K562 (cell line): ENCODE results near the gene SCAMP3. TPM values are rescaled to one million over a fixed set of nuclear protein-coding genes. Genes with fewer than 3 reads are reported as not detected.

Experiments
- CBX8 ChIP-seq: fragments of 200-600 bp; sonication (generic); IDR thresholded peaks from 2 replicates; pipeline ENCODE4 v1.6.1; 2012; ENCODE audit warnings: borderline replicate concordance, mixed run types, low read depth, mild to moderate bottlenecking, moderate library complexity, mixed read lengths, low read length, control low read depth, inconsistent platforms; ENCODE audit not compliant: poor library complexity, severe bottlenecking; ENCODE audit errors: extremely low read depth
- HDAC6 ChIP-seq: IDR thresholded peaks from 2 replicates; pipeline ENCODE4 v1.6.1; 2012; ENCODE audit warnings: low read depth, mild to moderate bottlenecking, control low read depth, inconsistent platforms, low read length, moderate library complexity
- NCOA1 ChIP-seq: fragments of 450-650 bp; IDR thresholded peaks from 2 replicates; pipeline ENCODE4 v1.6.1; 2016; ENCODE audit warnings: low read depth
- NR3C1 ChIP-seq: sonication (generic); formaldehyde crosslinking; IDR thresholded peaks from 2 replicates; pipeline ENCODE4 v1.8.1; 2022; ENCODE audit warnings: missing genetic modification reagents
- NR4A1 ChIP-seq, 2 experiments: fragments of 250-450 bp in 1 of 2; fragments of 450-650 bp in 1 of 2; sonication (Bioruptor Pico) in 1 of 2; IDR thresholded peaks; 2 replicates each; pipeline versions ENCODE4 v1.4.0 to v1.6.1; 2016 to 2020; ENCODE audit warnings: mild to moderate bottlenecking in 2 of 2, missing compliant biosample characterization in 1 of 2, missing genetic modification characterization in 1 of 2, moderate library complexity in 1 of 2
- POLR2G ChIP-seq: fragments of 200-400 bp; formaldehyde crosslinking; IDR thresholded peaks from 2 replicates; pipeline ENCODE4 v1.6.1; 2017; ENCODE audit warnings: low read depth, mild to moderate bottlenecking, antibody characterized with exemption, low read length, moderate library complexity
- SAFB ChIP-seq: fragments of 200-400 bp; formaldehyde crosslinking; IDR thresholded peaks from 2 replicates; pipeline ENCODE4 v1.6.1; 2017; ENCODE audit warnings: low read depth, low read length, borderline replicate concordance
- SMAD4 ChIP-seq: fragments of 250-450 bp; sonication (Bioruptor Pico); conservative IDR thresholded peaks from 2 replicates; pipeline ENCODE4 v1.8.0; 2021; ENCODE audit warnings: inconsistent platforms, mild to moderate bottlenecking, moderate library complexity
- ZNF212 ChIP-seq: fragments of 450-650 bp; formaldehyde crosslinking; IDR thresholded peaks from 2 replicates; pipeline ENCODE4 v1.4.0; 2020; ENCODE audit warnings: mild to moderate bottlenecking
- ZNF282 ChIP-seq: sonication (generic); formaldehyde crosslinking; IDR thresholded peaks from 2 replicates; pipeline ENCODE4 v1.8.1; 2023; ENCODE audit warnings: missing genetic modification reagents
- polyA plus RNA-seq, 8 experiments: library from polyadenylated mRNA; depleted of rRNA in 4 of 8; stranded (reverse) in 5 of 8; unstranded in 3 of 8; fragments of >200 nt; fragmentation: Nextera tagmentation in 2 of 8; fragmentation: Illumina TruSeq in 1 of 8; extraction: Ambion mirVana in 2 of 8; extraction: Trizol in 1 of 8; gene quantifications; 2 replicates each; pipeline versions ENCODE4 v1.2.1 to v1.2.3, GENCODE V29; 2011 to 2014; ENCODE audit warnings: inconsistent platforms in 1 of 8, missing spikeins in 1 of 8
- total RNA-seq, 7 experiments: library from RNA; depleted of rRNA in 6 of 7; stranded (reverse); fragments of >200 nt in 6 of 7; fragmentation: Illumina TruSeq in 2 of 7; extraction: Trizol in 2 of 7; gene quantifications; 2 replicates each; pipeline versions ENCODE4 v1.2.1 to v1.2.3, GENCODE V29; 2011 to 2021; ENCODE audit warnings: low replicate concordance in 1 of 7
- TF ChIP-seq, protein P1 (sequence below): IDR thresholded peaks from 2 replicates; pipeline ENCODE4 v1.6.1; 2011; ENCODE audit warnings: borderline replicate concordance, low read depth, mild to moderate bottlenecking, moderate library complexity, low read length; ENCODE audit not compliant: insufficient read depth, poor library complexity, severe bottlenecking
- TF ChIP-seq, protein P2 (sequence below): fragments of 450-650 bp; IDR thresholded peaks from 2 replicates; pipeline ENCODE4 v1.6.1; 2016; ENCODE audit warnings: mild to moderate bottlenecking, moderate library complexity
- TF ChIP-seq, protein P3 (sequence below): fragments of 250-450 bp; sonication (Bioruptor Pico); IDR thresholded peaks from 2 replicates; pipeline ENCODE4 v1.8.0; 2022; ENCODE audit warnings: moderate library complexity, mild to moderate bottlenecking, inconsistent platforms

Gene SCAMP3
- total and polyA plus RNA-seq, 9 of the 15 experiments (the other 6 are each of a cell fraction or from before 2014, with no cell fraction given): 14.2 to 131 (median 86.1) TPM

DNA sequence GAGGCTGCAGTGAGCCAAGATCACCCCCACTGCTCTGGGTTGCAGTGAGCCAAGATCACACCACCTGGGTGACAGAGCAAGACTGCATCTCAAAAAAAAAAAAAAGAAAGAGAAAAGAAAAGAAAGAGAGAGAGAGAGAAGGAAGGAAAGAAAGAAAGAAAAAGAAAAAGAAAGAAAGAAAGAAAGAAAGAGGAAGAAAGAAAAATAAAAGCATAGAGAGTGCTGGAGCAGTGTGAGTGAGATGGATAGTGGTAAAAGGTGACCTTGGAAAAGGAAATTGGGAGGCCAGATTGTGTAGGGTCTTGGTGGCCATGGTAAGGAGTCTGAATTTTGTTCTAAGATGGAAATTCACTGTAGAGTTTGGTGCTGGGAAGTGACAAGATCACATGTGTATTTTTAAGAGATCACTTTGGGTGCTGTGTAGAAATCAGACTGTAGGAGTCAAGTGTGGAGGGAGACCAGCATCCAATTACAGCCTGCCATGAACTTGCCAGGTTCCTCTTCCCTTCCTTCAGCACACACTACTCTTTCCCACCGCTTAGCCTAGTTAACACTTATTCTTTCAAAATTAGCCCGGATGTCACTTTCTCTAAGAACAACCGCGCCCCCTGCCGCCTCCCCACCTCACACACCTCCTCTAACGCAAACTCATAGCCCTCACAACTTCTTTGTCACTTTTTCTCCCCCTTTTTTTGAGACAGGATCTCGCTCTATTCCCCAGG lies 35.8 kb downstream of the SCAMP3 start (continued):
- TF ChIP-seq HDAC6: no peak
- no peak for TF ChIP-seq ZNF212 (CRISPR knock-in tag)
- no peak for TF ChIP-seq POLR2G
- TF ChIP-seq NR4A1 (CRISPR knock-in tag; IDR thresholded peaks at IDR 0.05): no peak
- TF ChIP-seq NR4A1 (tag; IDR thresholded peaks at IDR 0.05): no peak
- TF ChIP-seq CBX8: no peak
- TF ChIP-seq, protein P1, sequence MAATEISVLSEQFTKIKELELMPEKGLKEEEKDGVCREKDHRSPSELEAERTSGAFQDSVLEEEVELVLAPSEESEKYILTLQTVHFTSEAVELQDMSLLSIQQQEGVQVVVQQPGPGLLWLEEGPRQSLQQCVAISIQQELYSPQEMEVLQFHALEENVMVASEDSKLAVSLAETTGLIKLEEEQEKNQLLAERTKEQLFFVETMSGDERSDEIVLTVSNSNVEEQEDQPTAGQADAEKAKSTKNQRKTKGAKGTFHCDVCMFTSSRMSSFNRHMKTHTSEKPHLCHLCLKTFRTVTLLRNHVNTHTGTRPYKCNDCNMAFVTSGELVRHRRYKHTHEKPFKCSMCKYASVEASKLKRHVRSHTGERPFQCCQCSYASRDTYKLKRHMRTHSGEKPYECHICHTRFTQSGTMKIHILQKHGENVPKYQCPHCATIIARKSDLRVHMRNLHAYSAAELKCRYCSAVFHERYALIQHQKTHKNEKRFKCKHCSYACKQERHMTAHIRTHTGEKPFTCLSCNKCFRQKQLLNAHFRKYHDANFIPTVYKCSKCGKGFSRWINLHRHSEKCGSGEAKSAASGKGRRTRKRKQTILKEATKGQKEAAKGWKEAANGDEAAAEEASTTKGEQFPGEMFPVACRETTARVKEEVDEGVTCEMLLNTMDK: peak; percentile 78
- TF ChIP-seq, protein P2, sequence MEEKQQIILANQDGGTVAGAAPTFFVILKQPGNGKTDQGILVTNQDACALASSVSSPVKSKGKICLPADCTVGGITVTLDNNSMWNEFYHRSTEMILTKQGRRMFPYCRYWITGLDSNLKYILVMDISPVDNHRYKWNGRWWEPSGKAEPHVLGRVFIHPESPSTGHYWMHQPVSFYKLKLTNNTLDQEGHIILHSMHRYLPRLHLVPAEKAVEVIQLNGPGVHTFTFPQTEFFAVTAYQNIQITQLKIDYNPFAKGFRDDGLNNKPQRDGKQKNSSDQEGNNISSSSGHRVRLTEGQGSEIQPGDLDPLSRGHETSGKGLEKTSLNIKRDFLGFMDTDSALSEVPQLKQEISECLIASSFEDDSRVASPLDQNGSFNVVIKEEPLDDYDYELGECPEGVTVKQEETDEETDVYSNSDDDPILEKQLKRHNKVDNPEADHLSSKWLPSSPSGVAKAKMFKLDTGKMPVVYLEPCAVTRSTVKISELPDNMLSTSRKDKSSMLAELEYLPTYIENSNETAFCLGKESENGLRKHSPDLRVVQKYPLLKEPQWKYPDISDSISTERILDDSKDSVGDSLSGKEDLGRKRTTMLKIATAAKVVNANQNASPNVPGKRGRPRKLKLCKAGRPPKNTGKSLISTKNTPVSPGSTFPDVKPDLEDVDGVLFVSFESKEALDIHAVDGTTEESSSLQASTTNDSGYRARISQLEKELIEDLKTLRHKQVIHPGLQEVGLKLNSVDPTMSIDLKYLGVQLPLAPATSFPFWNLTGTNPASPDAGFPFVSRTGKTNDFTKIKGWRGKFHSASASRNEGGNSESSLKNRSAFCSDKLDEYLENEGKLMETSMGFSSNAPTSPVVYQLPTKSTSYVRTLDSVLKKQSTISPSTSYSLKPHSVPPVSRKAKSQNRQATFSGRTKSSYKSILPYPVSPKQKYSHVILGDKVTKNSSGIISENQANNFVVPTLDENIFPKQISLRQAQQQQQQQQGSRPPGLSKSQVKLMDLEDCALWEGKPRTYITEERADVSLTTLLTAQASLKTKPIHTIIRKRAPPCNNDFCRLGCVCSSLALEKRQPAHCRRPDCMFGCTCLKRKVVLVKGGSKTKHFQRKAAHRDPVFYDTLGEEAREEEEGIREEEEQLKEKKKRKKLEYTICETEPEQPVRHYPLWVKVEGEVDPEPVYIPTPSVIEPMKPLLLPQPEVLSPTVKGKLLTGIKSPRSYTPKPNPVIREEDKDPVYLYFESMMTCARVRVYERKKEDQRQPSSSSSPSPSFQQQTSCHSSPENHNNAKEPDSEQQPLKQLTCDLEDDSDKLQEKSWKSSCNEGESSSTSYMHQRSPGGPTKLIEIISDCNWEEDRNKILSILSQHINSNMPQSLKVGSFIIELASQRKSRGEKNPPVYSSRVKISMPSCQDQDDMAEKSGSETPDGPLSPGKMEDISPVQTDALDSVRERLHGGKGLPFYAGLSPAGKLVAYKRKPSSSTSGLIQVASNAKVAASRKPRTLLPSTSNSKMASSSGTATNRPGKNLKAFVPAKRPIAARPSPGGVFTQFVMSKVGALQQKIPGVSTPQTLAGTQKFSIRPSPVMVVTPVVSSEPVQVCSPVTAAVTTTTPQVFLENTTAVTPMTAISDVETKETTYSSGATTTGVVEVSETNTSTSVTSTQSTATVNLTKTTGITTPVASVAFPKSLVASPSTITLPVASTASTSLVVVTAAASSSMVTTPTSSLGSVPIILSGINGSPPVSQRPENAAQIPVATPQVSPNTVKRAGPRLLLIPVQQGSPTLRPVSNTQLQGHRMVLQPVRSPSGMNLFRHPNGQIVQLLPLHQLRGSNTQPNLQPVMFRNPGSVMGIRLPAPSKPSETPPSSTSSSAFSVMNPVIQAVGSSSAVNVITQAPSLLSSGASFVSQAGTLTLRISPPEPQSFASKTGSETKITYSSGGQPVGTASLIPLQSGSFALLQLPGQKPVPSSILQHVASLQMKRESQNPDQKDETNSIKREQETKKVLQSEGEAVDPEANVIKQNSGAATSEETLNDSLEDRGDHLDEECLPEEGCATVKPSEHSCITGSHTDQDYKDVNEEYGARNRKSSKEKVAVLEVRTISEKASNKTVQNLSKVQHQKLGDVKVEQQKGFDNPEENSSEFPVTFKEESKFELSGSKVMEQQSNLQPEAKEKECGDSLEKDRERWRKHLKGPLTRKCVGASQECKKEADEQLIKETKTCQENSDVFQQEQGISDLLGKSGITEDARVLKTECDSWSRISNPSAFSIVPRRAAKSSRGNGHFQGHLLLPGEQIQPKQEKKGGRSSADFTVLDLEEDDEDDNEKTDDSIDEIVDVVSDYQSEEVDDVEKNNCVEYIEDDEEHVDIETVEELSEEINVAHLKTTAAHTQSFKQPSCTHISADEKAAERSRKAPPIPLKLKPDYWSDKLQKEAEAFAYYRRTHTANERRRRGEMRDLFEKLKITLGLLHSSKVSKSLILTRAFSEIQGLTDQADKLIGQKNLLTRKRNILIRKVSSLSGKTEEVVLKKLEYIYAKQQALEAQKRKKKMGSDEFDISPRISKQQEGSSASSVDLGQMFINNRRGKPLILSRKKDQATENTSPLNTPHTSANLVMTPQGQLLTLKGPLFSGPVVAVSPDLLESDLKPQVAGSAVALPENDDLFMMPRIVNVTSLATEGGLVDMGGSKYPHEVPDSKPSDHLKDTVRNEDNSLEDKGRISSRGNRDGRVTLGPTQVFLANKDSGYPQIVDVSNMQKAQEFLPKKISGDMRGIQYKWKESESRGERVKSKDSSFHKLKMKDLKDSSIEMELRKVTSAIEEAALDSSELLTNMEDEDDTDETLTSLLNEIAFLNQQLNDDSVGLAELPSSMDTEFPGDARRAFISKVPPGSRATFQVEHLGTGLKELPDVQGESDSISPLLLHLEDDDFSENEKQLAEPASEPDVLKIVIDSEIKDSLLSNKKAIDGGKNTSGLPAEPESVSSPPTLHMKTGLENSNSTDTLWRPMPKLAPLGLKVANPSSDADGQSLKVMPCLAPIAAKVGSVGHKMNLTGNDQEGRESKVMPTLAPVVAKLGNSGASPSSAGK: no peak
- no peak for TF ChIP-seq NR3C1 (CRISPR knock-in tag)
- no peak for TF ChIP-seq ZNF282 (CRISPR knock-in tag)
- peak; percentile 56; the same call in 1 of the 2 replicates for TF ChIP-seq NCOA1
- TF ChIP-seq SMAD4 (CRISPR knock-in tag): no peak
- TF ChIP-seq, protein P3, sequence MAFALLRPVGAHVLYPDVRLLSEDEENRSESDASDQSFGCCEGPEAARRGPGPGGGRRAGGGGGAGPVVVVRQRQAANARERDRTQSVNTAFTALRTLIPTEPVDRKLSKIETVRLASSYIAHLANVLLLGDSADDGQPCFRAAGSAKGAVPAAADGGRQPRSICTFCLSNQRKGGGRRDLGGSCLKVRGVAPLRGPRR: no peak
- no peak for TF ChIP-seq SAFB
